ENCODE results near the gene SOX30. TPM values are rescaled to one million over a fixed set of nuclear protein-coding genes. Genes with fewer than 3 reads are reported as not detected.
"Not testable (repeated sequence)": the region's sequence is repeated elsewhere in the genome, so short reads cannot be mapped to it uniquely, and the experiment has no call there.

The SOX30 gene
- total RNA-seq, 1 donor from 2014 or later, result 0.17 TPM

GRCh38 chr5:157689942-157690689 lies 37.9 kb upstream of the SOX30 start:
- no peaks in the 10 kb centered on the region for H3K4me1 ChIP-seq
- Mint-ChIP-seq H3K4me3 (no peak overlapping the region), H3K9me3 (peaks cover 20% of the 10 kb centered on the region), H3K27ac (no peak overlapping the region), H3K36me3 (peaks cover 9% of the 10 kb centered on the region), H3K27me3 (ENCODE audit: insufficient read depth, low read depth) (peaks cover 7% of the 10 kb centered on the region), H3K4me1 (peaks cover 13% of the 10 kb centered on the region)
- H3K9ac ChIP-seq, result no peak overlapping the region
- no peak overlapping the region for H3K27ac ChIP-seq
- no peaks in the 10 kb centered on the region for H3F3A ChIP-seq (ENCODE audit: low read depth)
- DNase-seq (ENCODE audit: low spot score), result no peak
- H3K79me2 ChIP-seq (ENCODE audit: low read depth), result no peaks in the 10 kb centered on the region
- H3K9me3 ChIP-seq (ENCODE audit: low read depth), result no peaks in the 10 kb centered on the region
- no peaks in the 10 kb centered on the region for H3K27me3 ChIP-seq
- no peak overlapping the region for H3K4me2 ChIP-seq
- H3K4me3 ChIP-seq, result no peak overlapping the region
- H2AFZ ChIP-seq (replicated peaks), result no peak overlapping the region
- H3K36me3 ChIP-seq, result no peaks in the 10 kb centered on the region
- no peaks in the 10 kb centered on the region for H4K20me1 ChIP-seq (ENCODE audit: low read depth)
- TF ChIP-seq CTCF (IDR thresholded peaks at IDR 0.05) (no peak), EZH2phosphoT487 (IDR thresholded peaks at IDR 0.05) (no peak), EZH2 (IDR thresholded peaks at IDR 0.05) (no peak)

- Mint-ChIP-seq H3K9me3 (peaks cover 13% of the 10 kb centered on the region), H3K36me3 (peaks cover 8% of the 10 kb centered on the region), H3K4me3 (no peak overlapping the region), H3K27ac (no peak overlapping the region), H3K4me1 (peaks cover 11% of the 10 kb centered on the region), H3K27me3 (ENCODE audit: insufficient read depth, low read depth) (peaks cover 12% of the 10 kb centered on the region)
- Histone ChIP-seq H3K79me2 (ENCODE audit: low read depth) (no peaks in the 10 kb centered on the region), H3K4me3 (no peak overlapping the region), H3F3A (ENCODE audit: low read depth) (no peaks in the 10 kb centered on the region), H3K9ac (no peak overlapping the region), H3K4me2 (no peak overlapping the region), H3K4me1 (no peaks in the 10 kb centered on the region), H3K27me3 (no peaks in the 10 kb centered on the region), H3K9me3 (ENCODE audit: low read depth) (no peaks in the 10 kb centered on the region), H2AFZ (replicated peaks) (no peak overlapping the region), H4K20me1 (ENCODE audit: low read depth) (no peaks in the 10 kb centered on the region), H3K27ac (no peak overlapping the region), H3K36me3 (no peaks in the 10 kb centered on the region)
- no peak for DNase-seq (ENCODE audit: low spot score)
- TF ChIP-seq EZH2phosphoT487 (IDR thresholded peaks at IDR 0.05), result no peak
- no peak for TF ChIP-seq CTCF (IDR thresholded peaks at IDR 0.05)
Measured at GRCh38 chr5:157687198-157687554, 34.9 kb upstream of the SOX30 start.

- H3K4me3 Mint-ChIP-seq; H2AFZ ChIP-seq (replicated peaks); H3K36me3 ChIP-seq; H3K9ac ChIP-seq; H3K9me3 ChIP-seq (ENCODE audit: low read depth); H4K20me1 ChIP-seq (ENCODE audit: low read depth); H3K27ac ChIP-seq; DNase-seq (ENCODE audit: low spot score); H3K36me3 Mint-ChIP-seq; H3K79me2 ChIP-seq (ENCODE audit: low read depth); H3K27me3 Mint-ChIP-seq (ENCODE audit: insufficient read depth, low read depth); H3F3A ChIP-seq (ENCODE audit: low read depth); H3K4me2 ChIP-seq; H3K9me3 Mint-ChIP-seq; H3K27me3 ChIP-seq; H3K4me3 ChIP-seq; H3K4me1 ChIP-seq: not testable (repeated sequence)
- Mint-ChIP-seq H3K27ac (peak overlapping the region; percentile 47), H3K4me1 (peaks cover 11% of the 10 kb centered on the region)
Measured at GRCh38 chr5:157686276-157687197, 34.3 kb upstream of the SOX30 start.

- no peaks in the 10 kb centered on the region for H3F3A ChIP-seq (ENCODE audit: low read depth)
- H3K79me2 ChIP-seq (ENCODE audit: low read depth), result no peaks in the 10 kb centered on the region
- no peaks in the 10 kb centered on the region for H3K36me3 ChIP-seq
- H4K20me1 ChIP-seq (ENCODE audit: low read depth), result no peaks in the 10 kb centered on the region
- TF ChIP-seq EZH2 (IDR thresholded peaks at IDR 0.05) (no peak), CTCF (IDR thresholded peaks at IDR 0.05) (no peak), EZH2phosphoT487 (IDR thresholded peaks at IDR 0.05) (no peak)
- H3K4me1 ChIP-seq, result no peaks in the 10 kb centered on the region
- Mint-ChIP-seq H3K4me1 (peaks cover 11% of the 10 kb centered on the region), H3K9me3 (no peaks in the 10 kb centered on the region), H3K27me3 (ENCODE audit: insufficient read depth, low read depth) (peaks cover 6% of the 10 kb centered on the region), H3K36me3 (no peaks in the 10 kb centered on the region), H3K27ac (no peak overlapping the region), H3K4me3 (no peak overlapping the region)
- no peak overlapping the region for H3K9ac ChIP-seq
- DNase-seq (ENCODE audit: low spot score), result no peak
- no peak overlapping the region for H3K27ac ChIP-seq
- no peak overlapping the region for H3K4me2 ChIP-seq
- H3K4me3 ChIP-seq, result no peak overlapping the region
- no peak overlapping the region for H2AFZ ChIP-seq (replicated peaks)
- H3K27me3 ChIP-seq, result no peaks in the 10 kb centered on the region
- H3K9me3 ChIP-seq (ENCODE audit: low read depth), result no peaks in the 10 kb centered on the region
Measured at GRCh38 chr5:157682257-157682656, 30.0 kb upstream of the SOX30 start.
